ENCODE data around the gene CHEK2. TPM values are rescaled to one million over a fixed set of nuclear protein-coding genes. Genes with fewer than 3 reads are reported as not detected.

CHEK2 gene
- total RNA-seq (15.6 TPM), polyA plus RNA-seq (8.8 TPM)

DNA sequence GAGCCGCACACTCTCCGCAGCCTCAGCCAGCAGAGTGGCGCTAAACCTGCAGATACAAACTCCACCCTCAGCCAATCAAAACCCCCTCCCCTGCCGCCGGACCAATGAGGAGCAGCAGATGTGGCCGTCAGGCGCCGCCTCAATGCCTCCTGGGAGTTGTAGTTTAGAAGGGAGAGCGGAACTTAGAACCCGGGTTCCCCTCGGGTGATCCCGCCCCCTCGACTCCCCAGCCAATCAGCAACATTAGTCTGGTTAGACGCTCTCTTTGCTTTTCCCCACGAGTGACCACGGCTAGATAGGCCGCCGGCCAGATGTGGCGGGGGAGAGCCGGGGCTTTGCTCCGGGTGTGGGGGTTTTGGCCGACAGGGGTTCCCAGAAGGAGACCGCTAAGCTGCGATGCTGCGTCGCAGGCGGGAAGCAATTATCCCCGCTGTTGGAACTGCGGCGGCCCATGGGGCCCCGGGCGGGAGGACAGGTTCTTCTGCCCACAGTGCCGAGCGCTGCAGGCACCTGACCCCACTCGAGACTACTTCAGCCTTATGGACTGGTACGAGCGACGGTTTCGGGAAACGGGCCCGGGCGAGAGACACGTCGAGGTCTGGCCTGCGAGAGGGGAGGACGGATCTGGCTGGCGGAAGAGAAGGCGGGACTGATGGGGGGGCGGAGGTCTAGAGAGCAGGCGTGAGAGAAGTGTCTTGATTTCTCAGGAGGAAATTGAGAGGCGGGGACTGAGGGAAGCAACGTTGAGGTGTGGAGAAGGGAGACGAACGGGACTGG lies at the start of gene CHEK2, which contains the start of gene HSCB:
TSS of gene CHEK2 (minus strand) at position 36 of the 777 bp plus-strand sequence. CDS start 7,099 bp downstream, outside the sequence.
TSS of gene HSCB (plus strand) at position 255 of the 777 bp plus-strand sequence. CDS start at position 312, 57 bp downstream.
- under 1% methylated on average over 54 of the region's 54 CpGs for WGBS
- Histone ChIP-seq H3K4me3 (ENCODE audit: low read depth, low read length) (peak within 1 kb of the TSS; percentile 72), H3K36me3 (ENCODE audit: insufficient read depth) (peaks cover 3% of the 10 kb centered on the region), H3K4me1 (ENCODE audit: insufficient read depth) (no peaks in the 10 kb centered on the region), H3K27ac (ENCODE audit: low read depth) (peak within 1 kb of the TSS; percentile 98)
- DNase-seq (ENCODE audit: extremely low spot score): peak; percentile 99

DNA sequence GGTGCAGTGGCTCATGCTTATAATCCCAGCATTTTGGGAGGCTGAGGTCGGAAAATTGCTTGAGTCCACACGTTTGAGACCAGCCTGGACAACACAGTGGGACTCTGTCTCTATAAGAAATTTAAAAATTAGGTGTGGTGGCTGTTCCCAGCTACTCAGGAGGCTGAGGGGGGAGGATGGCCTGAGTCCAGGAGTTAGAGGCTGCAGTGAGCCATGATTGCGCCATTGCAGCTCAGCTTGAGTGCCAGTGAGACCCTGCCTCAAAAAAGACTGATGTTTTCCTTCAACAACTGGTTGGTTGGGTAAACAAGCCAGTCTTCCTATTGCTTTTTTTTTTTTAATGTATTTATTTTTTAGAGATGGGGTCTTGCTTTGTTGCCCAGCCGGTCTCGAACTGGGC lies 49.5 kb upstream of the CHEK2 start:
- no peak for DNase-seq (ENCODE audit: extremely low spot score)
- H3K36me3 ChIP-seq (ENCODE audit: insufficient read depth): peaks cover 5% of the 10 kb centered on the region
- no peaks in the 10 kb centered on the region for H3K4me1 ChIP-seq (ENCODE audit: insufficient read depth)
- 95% methylated on average over 5 of the region's 5 CpGs for WGBS
- no peak overlapping the region for H3K27ac ChIP-seq (ENCODE audit: low read depth)
- H3K4me3 ChIP-seq (ENCODE audit: low read depth, low read length): no peak overlapping the region

DNA sequence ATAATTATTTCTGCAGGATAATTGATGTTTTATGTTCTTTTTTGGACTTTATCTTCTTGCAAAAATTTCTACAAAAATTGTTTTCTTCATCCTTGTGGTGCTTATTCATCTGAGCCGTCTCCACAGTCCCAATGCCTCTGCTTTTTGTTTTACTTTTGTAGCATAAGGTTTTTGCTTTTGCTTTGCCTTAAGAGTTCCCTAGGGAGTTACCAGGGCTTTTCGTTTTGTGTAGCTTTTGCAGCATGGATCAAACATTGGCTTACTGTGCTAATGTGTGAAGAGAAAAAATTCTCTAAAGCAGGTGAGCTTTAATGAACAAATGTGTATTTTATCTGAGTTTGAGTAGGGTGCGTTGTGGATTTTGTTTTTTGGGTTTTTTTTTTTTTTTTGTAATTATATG lies 47.0 kb upstream of the CHEK2 start:
- peaks cover 3% of the 10 kb centered on the region for H3K36me3 ChIP-seq (ENCODE audit: insufficient read depth)
- no peak overlapping the region for H3K27ac ChIP-seq (ENCODE audit: low read depth)
- no peaks in the 10 kb centered on the region for H3K4me1 ChIP-seq (ENCODE audit: insufficient read depth)
- no peak for DNase-seq (ENCODE audit: extremely low spot score)
- H3K4me3 ChIP-seq (ENCODE audit: low read depth, low read length): no peak overlapping the region
- WGBS: 55% methylated on average over 3 of the region's 3 CpGs

DNA sequence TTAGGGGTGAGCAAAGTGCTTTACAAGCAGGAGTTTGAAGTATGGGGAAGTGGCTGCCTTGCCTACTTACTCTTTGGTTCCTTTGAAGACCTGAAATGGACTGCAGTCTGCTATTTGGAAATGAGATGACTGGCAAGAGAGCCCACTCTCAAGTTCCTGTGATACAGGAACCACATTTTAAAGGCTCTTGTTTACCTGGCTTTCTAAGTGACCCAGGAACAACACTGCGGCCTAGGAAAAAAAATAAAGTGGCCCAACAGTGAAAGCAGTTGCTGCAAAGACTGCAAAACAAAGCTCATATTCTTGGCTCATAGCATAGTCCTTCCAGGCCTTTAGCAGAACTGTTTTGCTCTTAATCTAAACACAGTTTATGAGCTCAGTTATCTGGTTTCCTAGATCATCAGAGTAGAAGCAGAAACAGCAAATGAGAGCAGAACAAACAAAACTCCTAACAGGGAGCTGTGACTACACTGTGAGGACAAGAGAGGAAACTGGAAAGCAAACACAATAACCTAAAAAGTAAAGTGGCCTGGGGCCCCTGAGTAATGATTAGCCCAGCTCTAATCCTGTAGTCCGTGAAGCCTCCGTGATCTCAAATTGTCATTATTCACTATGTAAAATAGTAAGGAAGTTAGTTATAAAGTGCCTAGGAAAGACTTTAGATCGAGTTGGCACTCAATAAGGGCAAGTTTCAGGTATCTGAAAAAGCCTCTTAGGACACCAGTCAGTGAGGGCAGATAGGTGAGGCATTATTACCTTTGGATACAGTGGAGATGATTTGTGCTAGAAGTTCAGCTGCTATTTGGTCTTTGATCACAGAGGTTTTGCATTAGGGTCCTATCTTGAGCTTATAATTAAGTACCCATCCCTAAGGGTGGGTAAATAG lies 42.4 kb upstream of the CHEK2 start:
- WGBS: 25% methylated on average over 4 of the region's 4 CpGs
- DNase-seq (ENCODE audit: extremely low spot score): no peak

DNA sequence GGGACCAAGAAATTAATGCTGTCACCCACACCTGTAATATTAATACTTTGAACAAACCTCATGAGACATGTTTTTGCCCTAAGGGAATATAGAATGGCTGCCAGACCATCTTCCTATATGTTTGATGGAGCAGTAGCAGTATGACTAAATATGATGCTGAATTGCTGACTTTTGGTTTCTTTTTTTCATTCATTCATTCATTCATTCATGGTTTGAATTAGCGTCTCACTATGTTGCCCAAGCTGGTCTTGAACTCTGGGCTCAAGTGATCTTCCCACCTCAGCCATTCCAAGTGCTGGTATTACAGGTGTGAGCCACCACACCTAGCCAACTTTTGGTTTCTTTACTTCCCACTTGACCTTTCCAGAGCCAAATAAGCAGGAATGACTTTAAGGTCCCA lies 38.7 kb upstream of the CHEK2 start:
- Histone ChIP-seq H3K27ac (ENCODE audit: low read depth) (no peak overlapping the region), H3K4me3 (ENCODE audit: low read depth, low read length) (no peak overlapping the region), H3K36me3 (ENCODE audit: insufficient read depth) (peaks cover 8% of the 10 kb centered on the region), H3K4me1 (ENCODE audit: insufficient read depth) (no peaks in the 10 kb centered on the region)
- 100% methylated on average over 1 of the region's 1 CpG for whole genome bisulfite sequencing
- no peak for DNase-seq (ENCODE audit: extremely low spot score)

More for the DNA sequence above, 42.4 kb upstream of the CHEK2 start:
- no peak overlapping the region for H3K4me3 ChIP-seq (ENCODE audit: low read depth, low read length)
- no peaks in the 10 kb centered on the region for H3K4me1 ChIP-seq (ENCODE audit: insufficient read depth)
- H3K27ac ChIP-seq (ENCODE audit: low read depth): peak overlapping the region; percentile 93
- peaks cover 11% of the 10 kb centered on the region for H3K36me3 ChIP-seq (ENCODE audit: insufficient read depth)

DNA sequence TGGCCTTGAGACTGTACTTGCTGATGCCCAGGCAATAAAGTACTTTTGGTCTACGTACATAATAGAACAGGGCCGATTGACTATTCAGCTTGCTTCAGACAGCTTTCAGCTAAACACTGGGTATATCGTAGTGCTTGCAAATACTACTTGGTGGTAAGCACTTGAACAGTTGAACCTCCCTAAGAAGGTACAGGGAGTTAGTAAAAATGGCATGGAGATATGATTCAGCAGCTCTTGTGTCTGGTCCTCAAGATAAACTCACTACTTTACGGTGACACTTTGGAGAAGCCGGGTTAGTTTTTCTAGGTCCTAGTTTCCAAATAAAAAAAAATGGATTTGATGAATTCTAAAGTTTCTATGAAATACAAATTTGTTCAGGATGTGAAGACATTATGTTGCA lies 38.2 kb upstream of the CHEK2 start:
- 79% methylated on average over 5 of the region's 5 CpGs for WGBS
- DNase-seq (ENCODE audit: extremely low spot score): no peak
- no peak overlapping the region for H3K27ac ChIP-seq (ENCODE audit: low read depth)
- H3K36me3 ChIP-seq (ENCODE audit: insufficient read depth): peaks cover 8% of the 10 kb centered on the region
- no peak overlapping the region for H3K4me3 ChIP-seq (ENCODE audit: low read depth, low read length)
- no peaks in the 10 kb centered on the region for H3K4me1 ChIP-seq (ENCODE audit: insufficient read depth)

DNA sequence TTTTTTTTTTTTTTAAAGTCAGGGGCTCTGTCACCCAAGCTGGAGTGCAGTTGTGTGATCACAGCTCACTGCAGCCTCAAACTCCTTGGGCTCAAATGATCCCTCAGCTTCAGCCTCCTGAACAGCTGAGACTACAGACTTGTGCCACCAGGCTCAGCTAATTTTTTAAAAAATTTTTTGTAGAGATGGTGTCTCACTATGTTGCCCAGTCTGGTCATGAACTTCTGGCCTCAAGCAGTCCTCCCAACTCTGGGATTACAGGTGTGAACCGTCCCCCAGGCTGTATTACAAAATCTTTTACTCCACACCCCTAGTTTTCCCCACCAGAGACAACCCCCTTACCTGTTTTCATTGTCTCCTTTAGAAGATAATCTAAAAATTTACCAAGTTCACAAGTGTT lies 32.8 kb upstream of the CHEK2 start:
- 89% methylated on average over 1 of the region's 1 CpG for WGBS
- H3K4me3 ChIP-seq (ENCODE audit: low read depth, low read length): no peak overlapping the region
- DNase-seq (ENCODE audit: extremely low spot score): no peak
- no peaks in the 10 kb centered on the region for H3K36me3 ChIP-seq (ENCODE audit: insufficient read depth)
- H3K4me1 ChIP-seq (ENCODE audit: insufficient read depth): no peaks in the 10 kb centered on the region
- no peak overlapping the region for H3K27ac ChIP-seq (ENCODE audit: low read depth)

DNA sequence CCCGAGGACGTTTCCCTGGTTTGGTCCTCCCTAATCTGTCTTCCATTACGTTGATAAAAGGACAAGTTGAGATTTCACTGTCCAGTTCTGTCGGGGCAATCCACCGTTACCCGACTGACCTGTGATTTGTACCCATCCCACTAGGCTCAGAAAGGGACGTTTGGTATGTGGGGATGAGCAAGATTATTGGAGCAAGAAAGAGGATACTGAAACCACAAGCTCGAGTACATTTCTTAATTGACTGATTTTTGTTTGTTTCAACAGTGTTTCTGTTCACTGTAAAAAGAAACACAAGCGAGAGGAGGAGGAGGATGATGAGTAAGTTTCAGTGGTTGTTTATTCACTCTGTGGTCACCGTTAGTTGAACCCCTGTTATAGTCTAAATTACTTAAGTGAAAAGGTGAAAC lies 31.8 kb upstream of the CHEK2 start:
- under 1% methylated on average over 10 of the region's 10 CpGs for WGBS
- no peak for DNase-seq (ENCODE audit: extremely low spot score)
- H3K4me3 ChIP-seq (ENCODE audit: low read depth, low read length): peak overlapping the region; percentile 91
- H3K27ac ChIP-seq (ENCODE audit: low read depth): peak overlapping the region; percentile 74
- H3K36me3 ChIP-seq (ENCODE audit: insufficient read depth): no peaks in the 10 kb centered on the region
- H3K4me1 ChIP-seq (ENCODE audit: insufficient read depth): no peaks in the 10 kb centered on the region

DNA sequence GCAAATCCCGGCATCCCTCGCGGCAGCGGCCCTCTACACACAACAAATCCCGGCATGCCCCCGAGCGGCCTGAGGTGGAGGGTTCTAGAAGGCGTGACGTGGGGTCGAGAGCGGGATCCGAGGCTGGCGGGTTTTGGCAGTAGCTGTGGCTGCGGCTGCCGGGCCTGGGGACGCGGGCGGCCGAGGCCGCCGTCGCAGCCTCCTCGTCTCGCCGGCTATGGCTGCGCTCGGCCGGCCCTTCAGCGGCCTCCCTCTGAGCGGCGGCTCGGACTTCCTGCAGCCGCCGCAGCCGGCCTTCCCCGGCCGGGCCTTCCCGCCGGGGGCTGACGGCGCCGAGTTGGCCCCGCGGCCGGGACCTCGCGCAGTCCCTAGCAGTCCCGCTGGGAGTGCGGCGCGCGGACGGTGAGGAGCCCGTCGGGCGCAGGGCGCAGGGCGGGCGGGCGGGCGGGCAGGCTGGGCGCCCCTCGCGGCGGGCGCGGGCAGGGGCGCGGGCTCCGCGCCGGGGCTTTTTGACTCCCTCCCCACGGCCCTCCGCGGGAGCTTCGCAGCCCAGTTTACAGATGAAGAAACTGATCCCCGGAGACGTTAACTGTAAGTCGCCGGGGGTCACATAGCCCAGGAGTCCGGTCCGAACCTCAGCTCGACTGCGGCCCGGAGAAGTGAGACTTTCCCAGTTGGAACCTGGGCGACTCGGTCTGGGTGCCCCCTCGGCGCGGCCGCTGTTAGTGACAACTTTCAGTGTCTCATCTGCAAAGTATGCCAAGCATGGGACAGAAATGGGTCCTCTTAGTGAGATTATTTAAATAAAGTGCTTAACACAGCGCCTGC lies 31.2 kb upstream of the CHEK2 start, which contains the start of gene CCDC117:
TSS of gene CCDC117 (plus strand) at position 63 of the 828 bp plus-strand sequence. CDS start at position 218, 155 bp downstream.
- H3K4me3 ChIP-seq (ENCODE audit: low read depth, low read length): peak within 1 kb of the TSS; percentile 91
- no peaks in the 10 kb centered on the region for H3K4me1 ChIP-seq (ENCODE audit: insufficient read depth)
- DNase-seq (ENCODE audit: extremely low spot score): peak; percentile 92
- peak within 1 kb of the TSS; percentile 93 for H3K27ac ChIP-seq (ENCODE audit: low read depth)
- H3K36me3 ChIP-seq (ENCODE audit: insufficient read depth): no peaks in the 10 kb centered on the region
- WGBS: under 1% methylated on average over 92 of the region's 92 CpGs

DNA sequence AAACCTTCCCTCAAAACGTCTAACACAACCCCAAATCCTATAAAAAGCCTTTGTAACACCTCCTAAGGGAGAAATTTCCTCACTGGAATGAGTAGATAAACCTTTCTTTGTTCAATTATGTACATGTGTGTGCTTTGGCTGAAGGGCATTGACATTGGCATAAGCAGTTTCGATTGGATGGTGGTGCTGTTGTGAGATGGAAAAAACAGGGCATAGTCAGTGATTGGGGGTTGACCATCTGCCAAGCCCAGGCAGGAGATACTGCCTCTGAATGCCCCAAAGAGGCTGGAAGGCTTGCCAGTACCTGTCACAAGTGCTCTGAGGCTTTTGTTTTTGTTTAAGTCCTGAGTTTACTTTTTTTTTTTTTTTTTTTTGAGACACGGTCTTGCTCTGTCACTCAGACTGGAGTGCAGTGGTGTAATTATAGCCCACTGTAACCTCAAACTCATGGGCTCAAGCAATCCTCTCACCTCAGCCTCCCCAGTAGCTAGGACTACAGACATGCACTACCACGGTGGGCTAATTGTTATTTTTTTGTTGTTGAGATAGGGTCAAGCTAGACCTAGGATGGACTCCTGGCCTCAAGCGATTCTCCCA lies 29.7 kb upstream of the CHEK2 start:
- H3K27ac ChIP-seq (ENCODE audit: low read depth): no peak overlapping the region
- DNase-seq (ENCODE audit: extremely low spot score): no peak
- H3K4me1 ChIP-seq (ENCODE audit: insufficient read depth): no peaks in the 10 kb centered on the region
- H3K36me3 ChIP-seq (ENCODE audit: insufficient read depth): no peaks in the 10 kb centered on the region
- no peak overlapping the region for H3K4me3 ChIP-seq (ENCODE audit: low read depth, low read length)
- 77% methylated on average over 5 of the region's 5 CpGs for WGBS

DNA sequence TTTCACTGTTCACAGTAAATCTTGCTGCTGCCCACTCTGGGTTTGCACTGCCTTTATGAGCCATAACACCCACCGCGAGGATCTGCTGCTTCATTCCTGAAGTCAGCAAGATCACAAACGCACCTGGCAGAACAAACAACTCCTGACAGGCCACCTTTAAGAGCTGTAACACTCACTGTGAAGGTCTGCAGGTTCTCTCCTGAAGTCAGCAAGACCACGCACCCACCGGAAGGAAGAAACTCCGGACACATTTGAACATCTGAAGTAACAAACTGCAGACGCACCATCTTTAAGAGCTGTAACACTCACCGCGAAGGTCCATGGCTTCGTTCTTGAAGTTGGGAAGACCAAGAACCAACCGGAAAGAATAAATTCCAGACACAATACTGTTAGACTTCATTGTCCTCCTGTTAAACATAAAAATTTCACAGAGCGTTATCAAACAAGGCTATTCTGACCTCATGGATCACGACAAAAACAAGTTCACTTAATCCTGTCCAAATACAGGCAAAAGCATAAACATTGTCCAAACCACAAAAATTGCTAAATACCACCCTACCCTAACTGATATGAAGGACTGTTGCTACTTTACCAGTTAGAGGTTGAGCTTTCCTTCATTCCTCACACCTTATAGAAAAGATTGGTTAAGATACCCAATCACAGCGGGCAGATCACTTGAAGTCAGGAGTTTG lies 27.9 kb upstream of the CHEK2 start:
- Histone ChIP-seq H3K4me1 (ENCODE audit: insufficient read depth) (no peaks in the 10 kb centered on the region), H3K27ac (ENCODE audit: low read depth) (no peak overlapping the region), H3K36me3 (ENCODE audit: insufficient read depth) (no peaks in the 10 kb centered on the region), H3K4me3 (ENCODE audit: low read depth, low read length) (no peak overlapping the region)
- 88% methylated on average over 14 of the region's 14 CpGs for WGBS
- no peak for DNase-seq (ENCODE audit: extremely low spot score)

DNA sequence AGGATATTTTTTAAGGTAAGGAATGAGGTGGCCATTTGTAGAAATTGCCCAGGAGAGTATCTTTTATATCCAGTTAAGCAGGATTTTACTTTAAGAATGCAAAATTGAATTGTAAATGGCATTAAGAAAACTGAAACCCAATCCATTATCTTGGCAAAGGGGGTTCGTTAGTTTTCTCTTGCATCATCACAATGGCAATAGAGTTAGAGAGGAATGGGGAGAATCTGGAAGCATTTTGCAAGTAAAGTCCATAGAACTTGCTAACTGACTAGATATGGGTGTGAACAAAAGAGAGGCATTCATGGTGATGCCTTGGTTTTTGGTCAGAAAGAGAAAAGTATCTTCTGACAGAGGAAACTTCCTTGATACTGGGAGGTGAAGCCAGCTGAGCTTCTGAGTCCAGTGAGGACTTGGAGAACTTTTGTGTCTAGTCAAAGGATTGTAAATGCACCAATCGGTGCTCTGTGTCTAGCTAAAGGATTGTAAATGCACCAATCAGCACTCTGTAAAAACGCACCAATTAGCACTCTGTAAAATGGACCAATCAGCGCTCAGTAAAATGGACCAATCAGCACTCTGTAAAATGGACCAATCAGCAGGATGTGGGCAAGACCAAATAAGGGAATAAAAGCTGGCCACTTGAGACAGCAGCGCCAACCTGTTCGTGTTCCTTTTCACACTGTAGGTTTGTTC lies 27.2 kb upstream of the CHEK2 start:
- 89% methylated on average over 6 of the region's 6 CpGs for WGBS
- Histone ChIP-seq H3K36me3 (ENCODE audit: insufficient read depth) (no peaks in the 10 kb centered on the region), H3K4me3 (ENCODE audit: low read depth, low read length) (no peak overlapping the region), H3K4me1 (ENCODE audit: insufficient read depth) (no peaks in the 10 kb centered on the region), H3K27ac (ENCODE audit: low read depth) (no peak overlapping the region)
- no peak for DNase-seq (ENCODE audit: extremely low spot score)
